Activated CD8-positive, alpha-beta T cell treated with anti-CD3 and anti-CD28 coated beads for 36 hours (primary cell): ENCODE measurements around the gene NT5DC1. TPM values are rescaled to one million over a fixed set of nuclear protein-coding genes. Genes with fewer than 3 reads are reported as not detected.

Experiments
- ATAC-seq: fragments of 200-7000 bp; cut with Tn5 transposase; one replicate; pipeline ENCODE4 v1.10.0; 2021; ENCODE audit warnings: mild to moderate bottlenecking, moderate library complexity
- CTCF ChIA-PET: fragments of 350-600 bp; sonication (Branson Sonifier 250); formaldehyde crosslinking; loops from one replicate; lab custom pipeline; 2021; ENCODE audit warnings: antibody characterized with exemption; lab: Charles Lee
- POLR2A ChIA-PET: fragments of 350-600 bp; sonication (Branson Sonifier 250); formaldehyde crosslinking; loops from one replicate; lab custom pipeline; 2021; ENCODE audit warnings: antibody characterized with exemption; lab: Charles Lee
- DNase-seq: peaks from one replicate; pipeline ENCODE4 v3.0.0-alpha.2; 2020
- H3K27ac Mint-ChIP-seq: one replicate; pipeline ENCODE4 v1.8.0; 2021; ENCODE audit warnings: mild to moderate bottlenecking, mixed read lengths
- H3K27me3 Mint-ChIP-seq: one replicate; pipeline ENCODE4 v1.8.0; 2021; ENCODE audit warnings: mixed read lengths
- H3K36me3 Mint-ChIP-seq: one replicate; pipeline ENCODE4 v1.8.0; 2021; ENCODE audit warnings: low read depth, mixed read lengths
- H3K4me1 Mint-ChIP-seq: one replicate; pipeline ENCODE4 v1.8.0; 2021; ENCODE audit warnings: low read depth, mixed read lengths
- H3K4me3 Mint-ChIP-seq: one replicate; pipeline ENCODE4 v1.8.0; 2021; ENCODE audit warnings: mild to moderate bottlenecking, moderate library complexity, mixed read lengths
- H3K9me3 Mint-ChIP-seq: one replicate; pipeline ENCODE4 v1.8.0; 2021; ENCODE audit warnings: mixed read lengths
- intact Hi-C: fragments of 100-400 bp; cut with micrococcal nuclease; formaldehyde crosslinking; loops from one replicate; pipeline ENCODE4 v1.10.0; 2022
- total RNA-seq, 2 experiments: library from RNA; stranded (reverse); gene quantifications; one replicate each; pipeline ENCODE4 v1.2.3, GENCODE V29; 2021
- TF ChIP-seq, protein P1 (sequence below): fragments of 200-600 bp; IDR thresholded peaks from one replicate; pipeline ENCODE4 v1.8.0; 2022; ENCODE audit warnings: antibody characterized with exemption, mild to moderate bottlenecking

The NT5DC1 gene
- total RNA-seq, 2 experiments from 2014 or later: 47.8 to 53.3 TPM

DNA sequence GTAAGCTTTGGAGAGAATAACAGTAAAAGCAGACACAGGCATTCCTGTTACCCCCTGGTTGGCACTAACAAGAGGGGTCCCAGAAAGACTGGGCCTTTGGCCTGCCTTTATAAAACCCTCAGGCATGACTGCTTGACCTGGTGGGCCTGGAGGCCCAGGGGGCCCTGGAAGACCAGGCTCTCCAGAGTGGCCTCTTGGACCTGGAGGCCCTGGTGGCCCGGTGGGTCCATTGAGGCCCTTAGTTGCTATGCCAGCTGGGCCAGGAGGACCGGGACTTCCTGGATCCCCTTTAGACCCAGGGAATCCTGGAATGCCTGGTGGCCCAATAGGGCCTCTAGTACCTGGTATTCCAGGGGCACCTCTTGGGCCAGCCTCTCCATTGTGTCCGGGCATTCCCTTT is 19.8 kb downstream of the NT5DC1 start:
- DNase-seq (no peak), ATAC-seq (no peak)
- TF ChIP-seq, protein P1, sequence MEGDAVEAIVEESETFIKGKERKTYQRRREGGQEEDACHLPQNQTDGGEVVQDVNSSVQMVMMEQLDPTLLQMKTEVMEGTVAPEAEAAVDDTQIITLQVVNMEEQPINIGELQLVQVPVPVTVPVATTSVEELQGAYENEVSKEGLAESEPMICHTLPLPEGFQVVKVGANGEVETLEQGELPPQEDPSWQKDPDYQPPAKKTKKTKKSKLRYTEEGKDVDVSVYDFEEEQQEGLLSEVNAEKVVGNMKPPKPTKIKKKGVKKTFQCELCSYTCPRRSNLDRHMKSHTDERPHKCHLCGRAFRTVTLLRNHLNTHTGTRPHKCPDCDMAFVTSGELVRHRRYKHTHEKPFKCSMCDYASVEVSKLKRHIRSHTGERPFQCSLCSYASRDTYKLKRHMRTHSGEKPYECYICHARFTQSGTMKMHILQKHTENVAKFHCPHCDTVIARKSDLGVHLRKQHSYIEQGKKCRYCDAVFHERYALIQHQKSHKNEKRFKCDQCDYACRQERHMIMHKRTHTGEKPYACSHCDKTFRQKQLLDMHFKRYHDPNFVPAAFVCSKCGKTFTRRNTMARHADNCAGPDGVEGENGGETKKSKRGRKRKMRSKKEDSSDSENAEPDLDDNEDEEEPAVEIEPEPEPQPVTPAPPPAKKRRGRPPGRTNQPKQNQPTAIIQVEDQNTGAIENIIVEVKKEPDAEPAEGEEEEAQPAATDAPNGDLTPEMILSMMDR: no peak
- Mint-ChIP-seq H3K27ac (no peak overlapping the region), H3K36me3 (peaks cover 5% of the 10 kb centered on the region), H3K9me3 (no peaks in the 10 kb centered on the region), H3K4me3 (no peak overlapping the region), H3K4me1 (no peaks in the 10 kb centered on the region), H3K27me3 (no peaks in the 10 kb centered on the region)
- CTCF ChIA-PET: interaction anchor here (0.9 kb wide), 1 partner anchor 11 kb away, joined by 3 read pairs; no protein-coding TSS in a partner anchor
- POLR2A ChIA-PET: interaction anchor here (0.8 kb wide), 1 partner anchor 10 kb away, joined by 3 read pairs; no protein-coding TSS in a partner anchor
- intact Hi-C loops: no loop called here

DNA sequence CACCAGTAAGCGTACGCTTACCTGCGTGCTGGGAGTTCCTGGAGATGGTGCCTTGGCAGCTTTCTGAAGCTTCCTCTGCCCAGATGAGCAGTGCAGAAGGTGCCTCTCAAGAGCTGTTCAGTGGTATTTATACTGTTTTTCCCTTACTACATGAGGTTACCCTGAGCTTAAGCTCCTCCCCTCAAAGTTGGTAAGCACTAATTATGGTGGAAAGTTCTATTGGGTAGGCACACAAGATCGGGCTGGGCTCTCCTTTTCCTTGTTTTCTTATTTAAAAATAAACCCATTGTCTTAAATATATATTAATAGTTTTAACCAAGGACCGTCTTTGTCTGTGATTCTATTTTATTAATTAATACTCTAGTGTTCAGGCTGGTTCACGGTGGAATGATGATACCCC is 25.4 kb downstream of the NT5DC1 start, which contains the start of gene COL10A1:
COL10A1 (minus strand) TSS at position 101 of the 400 bp plus-strand sequence. CDS start 640 bp downstream, outside the sequence.
- TF ChIP-seq, protein P1: no peak
- ChIA-PET CTCF (interaction anchor here (0.7 kb wide), 1 partner anchor 14 kb away, joined by 3 read pairs; no protein-coding TSS in a partner anchor), POLR2A (no interaction called here)
- Mint-ChIP-seq H3K36me3 (peaks cover 2% of the 10 kb centered on the region), H3K4me1 (no peaks in the 10 kb centered on the region), H3K27ac (no peak within 1 kb of the TSS), H3K4me3 (no peak within 1 kb of the TSS), H3K9me3 (no peaks in the 10 kb centered on the region), H3K27me3 (no peaks in the 10 kb centered on the region)
- intact Hi-C loops: no loop called here
- ATAC-seq: no peak
- DNase-seq: no peak

DNA sequence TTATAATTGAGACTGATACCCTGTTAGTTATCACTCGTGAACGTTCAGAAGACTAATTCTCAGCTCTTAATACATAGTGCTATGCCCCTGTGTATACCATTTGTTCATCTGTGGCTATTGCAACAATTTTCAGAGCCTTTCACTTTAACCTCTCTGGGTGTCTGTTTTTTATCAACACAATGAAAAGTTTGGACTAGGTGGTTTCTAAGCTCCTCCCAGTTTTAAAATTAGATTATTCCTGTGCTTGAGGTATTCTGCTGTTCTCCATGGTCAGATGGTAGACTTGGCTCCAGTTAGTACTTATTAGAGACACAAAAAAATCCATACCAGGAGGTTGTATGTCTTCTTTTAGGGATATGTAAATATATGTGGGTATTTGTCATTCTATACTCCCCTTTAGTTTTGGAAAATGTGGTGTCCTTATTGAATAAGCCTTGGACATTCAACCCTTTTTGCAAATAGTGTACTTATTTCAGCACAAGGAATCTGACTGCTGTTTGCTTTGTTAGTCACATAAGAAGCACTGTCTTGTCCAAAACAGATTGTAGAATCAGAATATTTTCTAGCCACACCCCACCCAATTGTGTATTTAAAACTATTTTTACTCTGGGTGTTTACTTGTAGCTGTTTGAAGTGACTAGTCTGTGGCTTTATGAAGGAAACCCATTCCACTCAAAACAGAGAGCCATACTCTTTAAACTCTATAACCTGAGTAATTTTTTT is 27.3 kb downstream of the NT5DC1 start:
- Mint-ChIP-seq H3K27me3 (no peaks in the 10 kb centered on the region), H3K9me3 (no peaks in the 10 kb centered on the region), H3K4me1 (no peaks in the 10 kb centered on the region), H3K4me3 (no peak overlapping the region), H3K36me3 (peaks cover 4% of the 10 kb centered on the region), H3K27ac (no peak overlapping the region)
- CTCF ChIA-PET: interaction anchor here (1.5 kb wide), 1 partner anchor 15 kb away, joined by 11 read pairs; no protein-coding TSS in a partner anchor
- TF ChIP-seq, protein P1: no peak
- POLR2A ChIA-PET: no interaction called here
- DNase-seq: no peak
- no peak for ATAC-seq
- intact Hi-C loops: no loop called here

DNA sequence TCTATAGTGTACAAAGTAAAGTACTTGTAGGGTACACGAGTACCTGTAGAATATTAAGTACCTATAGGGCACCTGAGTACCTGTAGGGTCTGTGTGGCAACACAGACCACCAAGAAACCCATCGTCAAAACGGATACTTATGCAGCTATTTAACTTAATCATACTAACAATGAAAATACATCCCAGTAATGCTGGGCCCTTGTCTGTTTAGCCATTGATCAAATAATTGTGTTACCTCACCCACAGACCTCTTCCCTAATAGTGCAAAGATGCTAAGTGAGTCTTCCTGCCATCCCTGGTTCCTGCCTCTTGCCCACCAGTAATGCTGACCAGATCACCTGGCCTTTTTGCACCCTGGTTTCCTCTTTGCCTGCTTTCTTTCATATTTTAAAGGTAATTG is 32.8 kb downstream of the NT5DC1 start:
- ChIA-PET CTCF (no interaction called here), POLR2A (no interaction called here)
- Mint-ChIP-seq H3K27ac (no peak overlapping the region), H3K4me1 (peaks cover 14% of the 10 kb centered on the region), H3K36me3 (peaks cover 9% of the 10 kb centered on the region), H3K27me3 (no peaks in the 10 kb centered on the region), H3K4me3 (no peak overlapping the region), H3K9me3 (no peaks in the 10 kb centered on the region)
- DNase-seq (no peak), ATAC-seq (no peak)
- intact Hi-C loops: no loop called here
- TF ChIP-seq, protein P1: no peak

DNA sequence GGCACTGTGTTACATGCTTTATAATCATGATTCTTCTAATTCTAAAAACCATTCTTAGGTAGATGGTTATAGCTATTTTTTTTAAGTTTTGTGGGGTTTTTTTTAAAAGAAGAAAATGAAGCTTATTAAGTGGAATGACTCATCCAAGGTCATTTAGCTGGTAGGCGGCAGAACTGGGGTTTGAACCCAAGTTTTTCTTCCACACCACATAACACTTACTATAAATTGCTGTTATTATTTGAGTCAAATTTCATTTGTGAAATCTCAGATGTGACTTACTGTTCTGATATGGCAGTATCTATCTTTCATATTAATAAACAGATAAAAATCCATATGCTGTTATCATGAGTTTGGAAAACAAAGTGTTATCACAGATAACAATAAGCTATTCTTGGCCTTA is 35.7 kb downstream of the NT5DC1 start:
- Mint-ChIP-seq H3K36me3 (peaks cover 9% of the 10 kb centered on the region), H3K27me3 (no peaks in the 10 kb centered on the region), H3K27ac (no peak overlapping the region), H3K4me1 (peaks cover 14% of the 10 kb centered on the region), H3K9me3 (no peaks in the 10 kb centered on the region), H3K4me3 (no peak overlapping the region)
- DNase-seq (peak; percentile 20), ATAC-seq (peak; percentile 15)
- intact Hi-C loops: no loop called here
- ChIA-PET POLR2A (no interaction called here), CTCF (interaction anchor here (1.0 to 1.8 kb wide), 2 partner anchors 25 to 424 kb away, joined by 4 to 6 read pairs; no protein-coding TSS in a partner anchor)
- TF ChIP-seq, protein P1: no peak
